ENCODE data around the gene WSCD2.

The WSCD2 gene

DNA sequence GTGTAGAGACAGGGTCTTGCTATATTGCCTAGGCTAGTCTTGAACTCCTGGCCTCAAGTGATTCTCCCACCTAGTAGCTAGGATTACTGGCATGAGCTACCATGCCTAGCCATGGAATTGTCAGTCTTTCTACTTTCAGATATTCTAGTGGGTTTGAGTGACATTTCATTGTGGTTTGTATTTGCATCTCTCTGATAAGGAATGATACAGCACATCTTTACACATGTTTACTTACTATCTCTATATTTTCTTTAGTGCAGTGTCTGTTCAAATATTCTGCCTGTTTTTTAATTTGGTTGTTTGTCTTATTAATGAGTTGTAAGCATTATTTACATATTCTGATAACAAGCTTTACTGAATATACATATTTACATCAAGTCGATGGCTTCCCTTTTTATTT lies 136.4 kb downstream of the WSCD2 start:
- no peak for TF ChIP-seq GATA2 (IDR thresholded peaks at IDR 0.05; ENCODE audit: low read depth, low read length)

DNA sequence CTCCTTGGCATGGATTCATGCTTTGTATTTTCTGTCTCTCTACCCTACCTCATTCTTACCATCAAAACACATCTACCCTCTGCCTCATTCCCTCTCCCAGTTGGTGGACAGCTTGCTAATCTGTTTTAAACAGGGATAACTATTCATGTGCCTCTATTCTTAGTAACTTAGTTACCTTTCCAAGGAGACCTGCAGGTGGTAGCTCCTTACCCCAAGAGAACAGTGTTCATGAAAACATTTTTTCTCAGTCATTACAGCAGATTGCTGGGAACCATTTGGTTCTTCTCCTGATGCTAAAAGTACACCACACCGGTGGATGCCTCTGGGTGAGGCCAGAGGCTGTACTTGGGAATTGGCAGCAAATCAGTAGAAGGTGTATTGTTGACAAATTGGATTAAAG lies 137.0 kb downstream of the WSCD2 start:
- TF ChIP-seq GATA3 (IDR thresholded peaks at IDR 0.05; ENCODE audit: low read depth, low read length): no peak
- TF ChIP-seq GATA2 (IDR thresholded peaks at IDR 0.05; ENCODE audit: low read depth, low read length): no peak

DNA sequence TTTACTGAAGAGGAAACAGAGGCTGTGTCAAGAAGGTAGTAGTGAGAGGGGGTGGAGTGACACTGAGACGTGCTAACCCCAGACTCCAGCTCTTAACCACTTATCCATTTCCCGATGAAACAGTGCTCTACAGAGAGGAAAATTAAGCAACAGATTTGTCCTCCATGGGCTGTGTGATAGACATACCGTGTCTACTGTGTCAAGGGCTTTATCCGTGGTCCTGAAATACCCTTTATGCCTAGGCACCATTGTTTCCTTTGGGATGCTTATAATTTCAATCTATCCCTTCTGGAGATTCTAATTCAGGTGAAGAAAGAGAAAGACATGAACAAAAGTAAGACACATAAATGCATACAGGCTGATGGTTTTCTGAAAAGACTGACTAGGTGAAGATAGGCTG lies 138.4 kb downstream of the WSCD2 start:
- TF ChIP-seq GATA2 (IDR thresholded peaks at IDR 0.05; ENCODE audit: low read depth, low read length): no peak
- no peak for TF ChIP-seq GATA3 (IDR thresholded peaks at IDR 0.05; ENCODE audit: low read depth, low read length)

DNA sequence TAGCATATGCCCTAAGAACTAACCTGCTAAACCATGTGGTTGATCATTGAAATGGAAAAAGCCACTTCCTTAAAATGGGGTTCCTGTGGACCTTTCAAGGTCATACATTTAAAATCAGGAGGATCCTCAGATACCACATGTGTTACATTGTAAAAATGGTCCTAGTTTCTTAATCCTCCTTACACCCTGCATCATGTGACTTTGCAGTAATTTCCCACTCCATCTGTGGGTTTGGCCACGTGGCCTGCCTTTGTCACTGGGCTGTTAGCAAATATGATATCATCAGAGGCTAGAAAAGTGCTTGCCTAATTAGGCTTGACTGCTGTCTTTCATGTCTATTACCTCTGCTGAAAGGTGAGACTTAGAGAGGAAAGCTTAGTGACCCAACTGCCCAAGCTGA lies 139.3 kb downstream of the WSCD2 start:
- TF ChIP-seq GATA3 (IDR thresholded peaks at IDR 0.05; ENCODE audit: low read depth, low read length): no peak
- TF ChIP-seq GATA2 (IDR thresholded peaks at IDR 0.05; ENCODE audit: low read depth, low read length): no peak

DNA sequence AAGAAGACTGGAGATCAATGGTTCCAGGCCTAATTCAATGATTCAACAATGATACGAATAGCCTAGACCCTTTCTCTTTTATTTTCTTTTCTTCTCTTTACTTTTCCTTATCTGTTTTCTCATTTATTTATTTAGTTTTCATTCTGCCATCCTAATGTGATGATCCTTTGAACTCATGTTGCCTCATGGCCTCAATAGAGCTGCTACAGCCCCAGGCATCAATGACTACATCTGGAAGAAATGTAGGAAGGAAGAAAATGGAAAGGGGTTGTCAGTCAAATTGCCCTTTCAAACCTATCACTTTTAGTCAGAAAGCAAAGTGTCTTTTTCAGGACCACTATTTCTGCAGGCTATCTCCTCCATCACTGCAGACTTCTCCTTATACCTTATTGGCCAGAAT lies 140.1 kb downstream of the WSCD2 start:
- no peak for TF ChIP-seq GATA2 (IDR thresholded peaks at IDR 0.05; ENCODE audit: low read depth, low read length)
- TF ChIP-seq GATA3 (IDR thresholded peaks at IDR 0.05; ENCODE audit: low read depth, low read length): no peak

DNA sequence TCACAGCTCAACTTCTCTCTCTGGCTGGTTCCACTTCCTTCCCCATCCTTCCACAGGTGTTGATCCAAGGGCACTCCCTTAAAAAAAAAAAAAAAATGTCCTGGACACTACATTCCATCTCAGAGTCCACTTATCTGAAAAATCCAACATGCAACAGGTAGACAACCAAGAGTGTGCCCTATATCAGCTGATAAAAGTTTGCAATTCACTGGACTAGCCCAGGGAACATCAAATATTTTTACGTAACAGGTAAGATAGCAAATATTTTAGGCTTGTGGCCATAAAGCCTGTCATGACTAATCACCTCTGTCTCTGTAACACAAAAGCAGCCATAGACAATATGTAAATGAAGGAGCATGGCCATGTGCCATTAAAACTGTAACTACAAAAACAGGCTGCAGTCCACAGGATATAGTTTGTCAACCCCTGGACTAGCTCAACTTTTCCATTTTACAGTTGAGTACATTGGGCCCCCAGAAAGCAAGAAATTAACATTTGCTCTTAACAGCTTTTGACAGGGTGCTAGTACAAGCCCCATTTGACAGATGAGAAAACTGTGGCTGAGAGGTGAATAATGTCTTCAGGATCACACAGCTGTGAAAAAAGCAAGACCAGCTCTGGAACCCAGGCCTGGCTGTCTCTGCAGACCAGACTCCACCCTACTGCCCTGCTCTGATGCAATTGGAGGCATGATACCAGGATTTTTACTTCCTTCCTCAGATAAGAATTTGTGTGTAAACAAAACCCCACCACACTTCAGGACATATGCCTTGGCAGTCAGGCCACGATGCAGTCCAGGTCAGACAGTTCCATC lies 141.2 kb downstream of the WSCD2 start:
- TF ChIP-seq GATA3 (IDR thresholded peaks at IDR 0.05; ENCODE audit: low read depth, low read length) (no peak), GATA2 (IDR thresholded peaks at IDR 0.05; ENCODE audit: low read depth, low read length) (no peak)

DNA sequence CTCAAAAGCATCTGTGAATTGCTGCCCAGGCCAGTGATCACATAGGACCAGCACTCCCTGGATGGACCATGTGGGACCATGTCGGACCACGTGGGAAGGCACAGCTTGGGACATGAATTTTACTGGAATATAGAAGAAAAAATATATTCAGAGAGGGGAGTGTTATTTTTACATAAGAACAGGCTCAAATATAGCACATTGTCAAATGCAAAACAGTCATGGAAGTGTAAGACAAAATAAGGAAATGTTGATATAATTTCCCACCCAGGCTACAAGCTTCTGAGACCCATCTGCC lies 141.7 kb downstream of the WSCD2 start:
- TF ChIP-seq GATA2 (IDR thresholded peaks at IDR 0.05; ENCODE audit: low read depth, low read length) (no peak), GATA3 (IDR thresholded peaks at IDR 0.05; ENCODE audit: low read depth, low read length) (no peak)

DNA sequence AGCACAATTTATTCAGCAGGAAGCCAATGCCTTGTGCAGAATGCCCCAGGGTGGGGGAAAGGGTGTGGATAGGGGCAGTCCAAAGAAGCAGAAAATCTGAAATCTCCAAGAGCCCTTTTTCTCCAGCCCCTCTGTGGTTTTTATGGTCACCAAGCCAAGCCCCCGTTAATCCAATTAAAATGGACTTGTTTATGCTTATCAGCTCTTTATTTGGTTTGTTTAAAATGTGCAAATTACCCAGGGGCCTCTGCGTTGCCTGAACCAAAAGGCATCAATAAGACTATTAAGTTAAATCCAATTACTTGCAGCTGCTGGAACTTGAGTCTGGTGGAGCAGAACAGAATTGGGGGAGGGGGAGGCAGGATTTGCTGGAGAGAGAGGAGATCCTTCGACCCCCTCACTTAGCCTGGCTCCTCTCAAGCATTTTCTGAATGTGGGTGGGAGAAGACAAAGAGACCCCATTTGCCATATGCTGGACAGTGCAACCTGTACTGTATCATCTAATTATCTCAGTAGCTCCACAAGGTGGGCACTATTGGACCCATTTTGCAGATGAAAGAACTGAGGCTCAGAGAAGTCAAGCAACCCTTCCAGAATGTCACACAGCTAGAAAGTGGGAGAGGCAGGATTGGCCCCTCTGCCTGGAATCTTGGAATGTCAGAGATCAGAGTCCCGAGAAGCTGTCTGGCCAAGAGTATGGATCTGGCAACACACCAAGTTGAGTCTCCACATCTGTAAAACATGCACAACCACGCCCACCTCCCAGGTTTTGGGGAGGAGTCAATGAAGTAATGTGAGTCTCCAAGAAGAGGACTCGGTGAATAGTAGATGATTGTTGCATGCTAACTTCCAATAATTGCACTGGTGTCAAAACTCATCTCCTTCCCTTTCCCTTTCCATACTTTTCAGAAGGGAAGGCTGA lies 143.1 kb downstream of the WSCD2 start:
- TF ChIP-seq GATA2 (IDR thresholded peaks at IDR 0.05; ENCODE audit: low read depth, low read length) (no peak), GATA3 (IDR thresholded peaks at IDR 0.05; ENCODE audit: low read depth, low read length) (no peak)

DNA sequence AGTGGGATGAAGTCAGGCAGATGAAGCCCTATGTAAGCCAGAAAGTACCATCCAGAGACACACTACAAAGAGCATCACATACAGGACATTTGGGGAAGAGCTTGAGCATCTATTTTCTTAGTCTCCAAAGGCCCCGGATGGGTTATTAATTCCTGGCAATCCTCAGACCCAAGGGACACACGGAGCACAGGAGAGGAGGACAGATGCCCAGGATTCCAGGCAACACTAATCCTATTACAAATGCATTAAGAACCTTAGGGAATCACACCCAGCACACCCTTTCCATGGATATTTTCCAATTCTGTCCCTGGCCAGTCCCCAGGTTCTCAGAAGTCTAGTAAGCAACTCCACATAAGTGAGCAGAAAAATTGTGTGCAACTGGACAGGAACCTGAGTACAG lies 144.1 kb downstream of the WSCD2 start:
- no peak for TF ChIP-seq GATA2 (IDR thresholded peaks at IDR 0.05; ENCODE audit: low read depth, low read length)

DNA sequence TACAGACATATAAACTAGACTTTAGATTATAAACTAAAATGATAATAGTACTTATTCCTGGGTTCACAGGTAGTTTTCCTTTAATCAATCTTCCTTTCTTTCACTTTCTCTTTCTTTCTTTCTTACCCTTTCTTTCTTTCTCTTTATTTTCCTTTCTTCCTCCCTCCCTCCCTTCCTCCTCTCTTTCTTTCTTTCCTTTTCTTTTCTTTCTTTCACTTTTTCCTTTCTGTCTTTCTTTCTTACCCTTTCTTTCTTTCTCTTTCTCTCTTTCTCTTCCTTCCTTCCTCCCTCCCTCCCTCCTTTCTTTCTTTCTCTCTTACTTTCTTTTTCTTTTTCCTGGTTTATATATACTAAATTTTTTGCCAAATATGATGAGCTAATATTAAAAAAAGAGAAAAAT lies 148.5 kb downstream of the WSCD2 start:
- TF ChIP-seq GATA3 (IDR thresholded peaks at IDR 0.05; ENCODE audit: low read depth, low read length) (no peak), GATA2 (IDR thresholded peaks at IDR 0.05; ENCODE audit: low read depth, low read length) (no peak)

DNA sequence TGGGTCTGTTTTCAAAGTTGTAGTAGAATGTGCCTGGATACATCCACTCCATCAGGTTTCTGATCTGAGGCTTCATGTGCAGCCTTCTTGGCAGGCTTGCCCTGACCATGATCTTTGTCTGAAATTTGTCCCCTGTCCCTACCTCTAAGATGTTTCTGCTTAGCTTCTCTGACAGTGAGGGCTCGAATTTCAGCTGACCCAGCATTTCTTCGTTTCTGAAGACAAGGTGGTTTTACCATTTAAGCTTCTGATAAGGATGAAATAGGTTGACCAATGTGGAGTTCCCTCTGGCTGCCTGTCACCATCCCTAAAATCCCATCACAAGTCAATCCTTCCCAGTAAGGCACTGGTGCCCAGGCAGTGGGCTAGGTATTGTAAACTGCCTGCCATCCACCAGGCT lies 153.1 kb downstream of the WSCD2 start:
- TF ChIP-seq GATA2 (IDR thresholded peaks at IDR 0.05; ENCODE audit: low read depth, low read length) (no peak), GATA3 (IDR thresholded peaks at IDR 0.05; ENCODE audit: low read depth, low read length) (no peak)

DNA sequence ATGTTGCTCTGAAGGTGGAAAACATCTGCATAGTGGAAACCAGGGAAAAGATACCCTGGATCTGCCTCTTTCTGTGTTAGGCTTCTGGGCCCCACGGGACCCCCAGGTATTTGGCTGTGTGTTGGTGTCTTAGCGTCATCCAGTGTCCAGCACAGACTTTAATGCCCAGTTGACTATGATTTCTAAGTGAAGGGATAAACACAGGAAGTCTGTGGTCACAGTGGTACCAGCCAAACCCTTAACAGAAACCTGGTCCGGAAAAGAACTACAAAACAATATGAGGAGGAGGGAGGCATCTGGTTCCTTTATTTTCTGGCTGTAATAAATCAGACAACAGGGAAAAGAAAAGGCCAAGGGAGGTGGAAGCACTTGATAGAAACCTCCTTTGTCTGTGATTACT lies 153.6 kb downstream of the WSCD2 start:
- TF ChIP-seq GATA2 (IDR thresholded peaks at IDR 0.05; ENCODE audit: low read depth, low read length): no peak
- TF ChIP-seq GATA3 (IDR thresholded peaks at IDR 0.05; ENCODE audit: low read depth, low read length): no peak

DNA sequence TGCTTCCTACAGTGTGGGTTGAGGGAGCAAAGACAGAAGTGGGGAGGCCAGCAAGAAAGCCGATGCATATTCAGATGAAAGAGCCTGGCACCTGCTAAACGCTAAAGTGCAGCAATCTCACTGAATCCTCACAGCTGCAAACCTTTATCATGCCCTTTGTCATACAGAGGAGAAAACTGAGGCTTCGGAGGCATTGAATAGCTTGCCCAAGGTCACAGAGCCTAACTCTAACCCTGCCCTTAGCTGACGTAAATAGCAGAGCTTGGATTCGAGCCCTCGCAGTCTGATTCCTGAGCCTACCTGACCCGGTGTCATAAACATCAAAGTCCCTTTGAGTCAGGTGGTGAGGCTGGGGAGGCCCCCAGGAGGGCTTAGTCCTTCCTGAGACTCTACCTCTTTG lies 155.1 kb downstream of the WSCD2 start:
- TF ChIP-seq GATA2 (IDR thresholded peaks at IDR 0.05; ENCODE audit: low read depth, low read length): no peak
- no peak for TF ChIP-seq GATA3 (IDR thresholded peaks at IDR 0.05; ENCODE audit: low read depth, low read length)

DNA sequence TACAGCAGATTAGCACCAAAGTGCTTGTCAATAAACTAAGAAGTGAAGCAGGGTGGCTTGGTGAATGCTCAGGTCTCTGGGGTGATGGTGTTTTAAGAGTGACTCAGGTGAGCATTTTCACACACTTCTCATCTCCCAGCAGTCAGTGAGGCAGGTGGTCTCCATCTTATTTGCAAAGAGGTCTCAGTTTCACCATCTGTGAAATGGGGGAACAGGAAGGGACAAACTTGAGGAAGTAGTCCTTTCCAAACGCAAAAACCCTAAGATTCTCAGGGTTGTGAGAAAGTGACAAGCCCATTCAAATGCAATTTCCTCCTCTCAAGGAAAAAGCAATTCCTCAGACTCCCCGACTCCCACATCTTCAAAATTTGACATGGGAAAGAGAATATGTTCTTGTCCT lies 155.9 kb downstream of the WSCD2 start:
- TF ChIP-seq GATA2 (IDR thresholded peaks at IDR 0.05; ENCODE audit: low read depth, low read length) (no peak), GATA3 (IDR thresholded peaks at IDR 0.05; ENCODE audit: low read depth, low read length) (no peak)

DNA sequence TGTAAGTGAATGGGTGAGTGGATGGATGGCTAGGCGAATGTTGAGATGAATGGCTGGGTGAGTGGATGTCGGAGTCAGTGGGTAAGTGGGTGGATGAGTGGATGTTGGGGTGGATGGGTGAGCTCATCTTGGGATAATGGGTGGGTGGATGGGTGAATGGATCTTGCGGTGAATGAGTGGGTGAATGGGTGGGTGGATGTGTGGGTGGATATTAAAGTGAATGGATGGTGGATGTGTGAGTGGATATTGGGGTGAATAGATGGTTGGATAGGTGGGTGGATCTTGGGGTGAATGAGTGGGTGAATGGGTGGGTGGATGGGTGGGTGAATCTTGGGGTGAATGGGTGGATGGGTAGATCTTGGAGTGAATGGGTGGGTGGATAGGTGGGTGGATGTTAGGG lies 158.1 kb downstream of the WSCD2 start:
- no peak for TF ChIP-seq GATA2 (IDR thresholded peaks at IDR 0.05; ENCODE audit: low read depth, low read length)
- TF ChIP-seq GATA3 (IDR thresholded peaks at IDR 0.05; ENCODE audit: low read depth, low read length): no peak
